NCI-H128 (cell line): ENCODE data around the gene TESK1.
"Not testable (repeated sequence)": the region's sequence is repeated elsewhere in the genome, so short reads cannot be mapped to it uniquely, and the experiment has no call there.

Experiments
- DNase-seq: peaks from one replicate; lab custom pipeline; 2025; ENCODE audit not compliant: unreplicated experiment; lab: John Stamatoyannopoulos, UW

TESK1 gene

GRCh38 chr9:35612843-35613242 lies 7.8 kb downstream of the TESK1 start:
- DNase-seq = no peak

GRCh38 chr9:35615981-35616680 lies 11.1 kb downstream of the TESK1 start:
- DNase-seq = no peak

- no peak for DNase-seq
Measured at GRCh38 chr9:35616681-35617459, 11.8 kb downstream of the TESK1 start.

GRCh38 chr9:35617548-35617947 lies 12.5 kb downstream of the TESK1 start:
- DNase-seq = no peak

GRCh38 chr9:35618325-35618727 lies 13.3 kb downstream of the TESK1 start, which contains the start of gene CD72:
Gene CD72 (minus strand): TSS chr9:35618413. CDS start chr9:35618303, 110 bp downstream.
- no peak for DNase-seq

- no peak for DNase-seq
Measured at GRCh38 chr9:35618854-35619799, 14.1 kb downstream of the TESK1 start.

GRCh38 chr9:35619800-35620158 lies 14.7 kb downstream of the TESK1 start:
- no peak for DNase-seq

- no peak for DNase-seq
Measured at GRCh38 chr9:35627575-35627974, 22.5 kb downstream of the TESK1 start.

- no peak for DNase-seq
Measured at GRCh38 chr9:35628389-35628991, 23.4 kb downstream of the TESK1 start.

- no peak for DNase-seq
Measured at GRCh38 chr9:35629597-35629996, 24.5 kb downstream of the TESK1 start.

GRCh38 chr9:35635730-35636129 lies 30.7 kb downstream of the TESK1 start:
- DNase-seq = no peak

GRCh38 chr9:35636135-35636876 lies 31.2 kb downstream of the TESK1 start:
- no peak for DNase-seq

- DNase-seq = not testable (repeated sequence)
Measured at GRCh38 chr9:35636877-35637246, 31.8 kb downstream of the TESK1 start.

GRCh38 chr9:35637427-35637955 lies 32.4 kb downstream of the TESK1 start:
- not testable (repeated sequence) for DNase-seq

GRCh38 chr9:35638751-35639150 lies 33.7 kb downstream of the TESK1 start:
- DNase-seq = not testable (repeated sequence)

GRCh38 chr9:35639225-35639624 lies 34.2 kb downstream of the TESK1 start:
- DNase-seq = not testable (repeated sequence)

GRCh38 chr9:35639631-35640030 lies 34.6 kb downstream of the TESK1 start:
- no peak for DNase-seq

GRCh38 chr9:35640431-35640830 lies 35.4 kb downstream of the TESK1 start:
- DNase-seq = not testable (repeated sequence)

GRCh38 chr9:35641478-35641877 lies 36.4 kb downstream of the TESK1 start:
- DNase-seq = not testable (repeated sequence)

GRCh38 chr9:35643046-35643445 lies 38.0 kb downstream of the TESK1 start:
- DNase-seq = no peak
